ENCODE results near the gene LRCOL1. TPM values are rescaled to one million over a fixed set of nuclear protein-coding genes. Genes with fewer than 3 reads are reported as not detected.

The LRCOL1 gene
- total and polyA plus RNA-seq, 2 of the 8 experiments (the other 6 are each of a cell fraction or from before 2014, with no cell fraction given): not detected

GRCh38 chr12:132624186-132624855, 13.9 kb upstream of the LRCOL1 start:
- Histone ChIP-seq H3K4me1 (replicated peaks in 1 of 4; ENCODE audit: control insufficient read depth in 3 of 4, insufficient read depth in 4 of 4, low read length in 3 of 4) (no peaks in the 10 kb centered on the region; a peak in 1 of 7 replicates), H3K4me2 (ENCODE audit: insufficient read depth in 1 of 2, low read depth in 2 of 2, low read length in 2 of 2) (no peak overlapping the region), H2BK120ac (replicated peaks; ENCODE audit: low read depth, low read length) (no peak overlapping the region), H3K27ac (ENCODE audit: low read depth, low read length) (no peak overlapping the region), H3K14ac (ENCODE audit: insufficient read length) (no peak overlapping the region), H2AFZ (ENCODE audit: low read length) (no peak overlapping the region), H2BK12ac (ENCODE audit: low read depth, low read length) (no peak overlapping the region), H2AK5ac (ENCODE audit: low read depth, low read length) (no peak overlapping the region), H3K4ac (replicated peaks; ENCODE audit: insufficient read length, low read depth, low read length) (no peak overlapping the region), H4K20me1 (replicated peaks in 1 of 2; ENCODE audit: control insufficient read depth in 1 of 2, insufficient read depth in 2 of 2, low read length in 2 of 2) (peaks cover 7 to 14% of the 10 kb centered on the region in 2 experiments), H3K79me1 (ENCODE audit: low read depth, low read length) (no peaks in the 10 kb centered on the region; the same call in 1 of the 2 replicates), H3K23ac (ENCODE audit: insufficient read length) (no peak overlapping the region), H4K5ac (ENCODE audit: insufficient read length, low read depth, low read length) (no peak overlapping the region), H3K36me3 (ENCODE audit: control insufficient read depth in 2 of 4, insufficient read depth in 4 of 4, low read length in 3 of 4) (peaks cover 13 to 37% (median 23%) of the 10 kb centered on the region in 4 experiments; a peak in 7 of 8 replicates), H4K8ac (ENCODE audit: extremely low read depth, insufficient read depth, low read length) (no peak overlapping the region), H3K79me2 (ENCODE audit: control insufficient read depth in 1 of 2, insufficient read depth in 2 of 2, low read length in 2 of 2) (no peaks in the 10 kb centered on the region), H2BK15ac (ENCODE audit: low read length) (no peak overlapping the region), H3K56ac (replicated peaks; ENCODE audit: insufficient read length, low read depth, low read length) (no peak overlapping the region), H3K23me2 (ENCODE audit: low read depth, low read length) (no peaks in the 10 kb centered on the region; the same call in 1 of the 2 replicates), H3K18ac (ENCODE audit: extremely low read depth, low read length) (no peak overlapping the region), H3K27me3 (replicated peaks in 1 of 4; ENCODE audit: control insufficient read depth in 3 of 4, extremely low read depth in 1 of 4, insufficient read depth in 3 of 4, low read length in 3 of 4) (peaks cover 0 to 10% (median 7%) of the 10 kb centered on the region in 4 experiments; a peak in 4 of 7 replicates), H4K91ac (replicated peaks; ENCODE audit: insufficient read length, low read length) (no peak overlapping the region), H3K4me3 (ENCODE audit: extremely low read depth in 1 of 4, insufficient read depth in 2 of 4, low read depth in 3 of 4, low read length in 4 of 4) (no peak overlapping the region), H2BK5ac (ENCODE audit: low read depth, low read length) (no peak overlapping the region; the same call in 1 of the 2 replicates), H2BK20ac (ENCODE audit: low read length) (no peak overlapping the region), H3K9me3 (ENCODE audit: insufficient read depth in 2 of 2, low read depth in 1 of 2, low read length in 1 of 2) (no peaks in the 10 kb centered on the region), H3K9ac (replicated peaks in 1 of 4; ENCODE audit: extremely low read depth in 1 of 4, low read depth in 3 of 4, low read length in 3 of 4) (no peak overlapping the region)
- TF ChIP-seq SIN3A (conservative IDR thresholded peaks at IDR 0.05 in 1 of 2, IDR thresholded peaks at IDR 0.05 in 1 of 2; ENCODE audit: low read depth in 1 of 2, low read length in 2 of 2) (no peak), RBBP5 (IDR thresholded peaks at IDR 0.05; ENCODE audit: borderline replicate concordance, low read depth, low read length) (no peak)
- ChIA-PET CTCF (ENCODE audit: partially characterized antibody) (interaction anchor here (0.9 to 4.6 kb wide), 4 partner anchors 10 to 210 kb away, joined by 4 to 28 read pairs (median 5); no protein-coding TSS in a partner anchor), POLR2A (ENCODE audit: partially characterized antibody) (interaction anchor here (1.5 kb wide), 1 partner anchor 17 kb away, joined by 3 read pairs; no protein-coding TSS in a partner anchor)
- WGBS, 2 experiments (ENCODE audit: extremely low coverage in 1 of 2, insufficient coverage in 1 of 2, insufficient read length in 1 of 2, insufficient replicate concordance in 2 of 2, low coverage in 1 of 2, low lambda C conversion rate in 2 of 2, missing lambda C conversion rate in 1 of 2): 86% methylated on average over 22 of the region's 22 CpGs; no CpG with 5 or more reads in 1 of the 2 experiments
- DNase-seq (ENCODE audit: low read depth in 1 of 2, low spot score in 2 of 2): no peak
- FAIRE-seq: no peak

Data from H1 (cell line).